ENCODE measurements around the gene GLG1. TPM values are rescaled to one million over a fixed set of nuclear protein-coding genes. Genes with fewer than 3 reads are reported as not detected.
A peak's percentile ranks its signal among the peaks of the same experiment; 100 is the strongest.

Gene GLG1
- total RNA-seq, 6 donors from 2014 or later = 88.3 to 149 (median 110) TPM

- H3K36me3 ChIP-seq = no peaks in the 10 kb centered on the region
- H3K9me3 ChIP-seq = no peaks in the 10 kb centered on the region
- peak overlapping the region; percentile 39 to 91 (median 81) for H3K4me3 ChIP-seq
- H3K27ac ChIP-seq = peak overlapping the region; percentile 93 to 97 (median 96)
- no peak for TF ChIP-seq POLR2AphosphoS5 (IDR thresholded peaks at IDR 0.05)
- no peak for TF ChIP-seq EP300 (IDR thresholded peaks at IDR 0.05)
- no peak for TF ChIP-seq POLR2A (IDR thresholded peaks at IDR 0.05)
- TF ChIP-seq, protein P1, sequence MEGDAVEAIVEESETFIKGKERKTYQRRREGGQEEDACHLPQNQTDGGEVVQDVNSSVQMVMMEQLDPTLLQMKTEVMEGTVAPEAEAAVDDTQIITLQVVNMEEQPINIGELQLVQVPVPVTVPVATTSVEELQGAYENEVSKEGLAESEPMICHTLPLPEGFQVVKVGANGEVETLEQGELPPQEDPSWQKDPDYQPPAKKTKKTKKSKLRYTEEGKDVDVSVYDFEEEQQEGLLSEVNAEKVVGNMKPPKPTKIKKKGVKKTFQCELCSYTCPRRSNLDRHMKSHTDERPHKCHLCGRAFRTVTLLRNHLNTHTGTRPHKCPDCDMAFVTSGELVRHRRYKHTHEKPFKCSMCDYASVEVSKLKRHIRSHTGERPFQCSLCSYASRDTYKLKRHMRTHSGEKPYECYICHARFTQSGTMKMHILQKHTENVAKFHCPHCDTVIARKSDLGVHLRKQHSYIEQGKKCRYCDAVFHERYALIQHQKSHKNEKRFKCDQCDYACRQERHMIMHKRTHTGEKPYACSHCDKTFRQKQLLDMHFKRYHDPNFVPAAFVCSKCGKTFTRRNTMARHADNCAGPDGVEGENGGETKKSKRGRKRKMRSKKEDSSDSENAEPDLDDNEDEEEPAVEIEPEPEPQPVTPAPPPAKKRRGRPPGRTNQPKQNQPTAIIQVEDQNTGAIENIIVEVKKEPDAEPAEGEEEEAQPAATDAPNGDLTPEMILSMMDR (IDR thresholded peaks at IDR 0.05) = no peak
- H3K27me3 ChIP-seq = no peaks in the 10 kb centered on the region
- ATAC-seq (ENCODE audit: low FRiP score in 2 of 2) = no peak
- no peak for DNase-seq
- peaks cover 15 to 41% (median 23%) of the 10 kb centered on the region in 4 donors for H3K4me1 ChIP-seq
- 22 to 23% methylated on average over 14 of the region's 14 CpGs for WGBS, 2 donors
Measured at GRCh38 chr16:74607310-74607961, 522 bp upstream of the GLG1 start.

- Histone ChIP-seq H3K4me1 (peaks cover 15 to 55% (median 30%) of the 10 kb centered on the region in 4 donors), H3K9me3 (no peaks in the 10 kb centered on the region), H3K27ac (peak overlapping the region; percentile 93 to 97 (median 96)), H3K27me3 (no peaks in the 10 kb centered on the region), H3K4me3 (peak overlapping the region; percentile 76 to 99 (median 88)), H3K36me3 (no peaks in the 10 kb centered on the region)
- DNase-seq = no peak
- 3 to 4% methylated on average over 17 of the region's 17 CpGs for WGBS, 2 donors
- TF ChIP-seq POLR2AphosphoS5 (IDR thresholded peaks at IDR 0.05) = no peak
- no peak for TF ChIP-seq POLR2A (IDR thresholded peaks at IDR 0.05)
- TF ChIP-seq, protein P1 (IDR thresholded peaks at IDR 0.05) = no peak
- TF ChIP-seq EP300 (IDR thresholded peaks at IDR 0.05) = no peak
- ATAC-seq (ENCODE audit: low FRiP score in 2 of 2) = no peak
Measured at GRCh38 chr16:74605746-74606520, 981 bp downstream of the GLG1 start.

DNA sequence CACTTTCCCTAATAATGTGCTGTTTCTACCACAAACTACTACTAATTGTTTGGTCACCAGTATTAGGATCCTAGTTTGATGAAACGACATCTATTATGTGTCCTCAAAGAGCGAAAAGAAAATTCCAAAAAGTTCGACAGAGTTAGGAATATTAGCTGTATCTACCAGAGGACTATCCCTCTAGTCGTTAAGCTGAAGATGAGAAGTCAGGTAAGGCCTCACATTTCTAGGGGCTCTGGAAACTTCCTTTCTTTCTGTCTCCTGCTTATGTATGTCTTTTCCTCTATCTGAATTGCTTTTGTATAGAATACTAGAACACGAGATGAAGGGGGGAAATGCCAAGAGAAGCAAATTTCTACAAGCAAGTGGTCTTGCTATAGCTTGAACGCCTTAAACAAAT lies 1.6 kb downstream of the GLG1 start:
- no peaks in the 10 kb centered on the region for H3K27me3 ChIP-seq
- peak overlapping the region in 3 of 4 donors; percentile 76 to 91 (median 86) for H3K4me3 ChIP-seq
- no peaks in the 10 kb centered on the region for H3K9me3 ChIP-seq
- no peak for DNase-seq
- peaks cover 15 to 57% (median 32%) of the 10 kb centered on the region in 4 donors for H3K4me1 ChIP-seq
- ATAC-seq (ENCODE audit: low FRiP score in 2 of 2) = no peak
- TF ChIP-seq POLR2A (IDR thresholded peaks at IDR 0.05) = no peak
- no peak for TF ChIP-seq EP300 (IDR thresholded peaks at IDR 0.05)
- TF ChIP-seq, protein P1 (IDR thresholded peaks at IDR 0.05) = no peak
- no peak for TF ChIP-seq POLR2AphosphoS5 (IDR thresholded peaks at IDR 0.05)
- H3K27ac ChIP-seq = peak overlapping the region in 1 of 4 donors; percentile 95
- 50 to 53% methylated on average over 6 of the region's 6 CpGs for WGBS, 2 donors
- H3K36me3 ChIP-seq = no peaks in the 10 kb centered on the region

DNA sequence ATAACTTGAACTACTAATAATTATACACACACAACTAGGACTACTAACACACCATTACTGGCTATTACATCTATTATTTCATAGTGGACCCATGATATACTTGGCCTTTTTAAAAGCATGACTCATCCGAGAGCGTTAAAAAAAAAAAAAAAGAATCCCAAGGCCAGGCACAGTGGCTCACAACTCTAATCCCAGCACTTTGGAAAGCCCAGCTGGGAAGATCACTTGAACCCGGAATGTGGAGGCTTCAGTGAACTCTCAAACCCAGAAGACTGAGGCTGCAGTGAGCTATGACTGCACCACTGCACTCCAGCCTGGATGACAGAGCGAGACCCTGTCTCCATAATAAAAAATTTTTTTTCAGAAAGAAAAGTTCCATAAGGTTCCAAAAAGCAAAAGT lies 3.1 kb downstream of the GLG1 start:
- DNase-seq (no peak), ATAC-seq (ENCODE audit: low FRiP score in 2 of 2) (no peak)
- Histone ChIP-seq H3K4me1 (peaks cover 15 to 57% (median 32%) of the 10 kb centered on the region in 4 donors), H3K27me3 (no peaks in the 10 kb centered on the region), H3K9me3 (no peaks in the 10 kb centered on the region), H3K4me3 (no peak overlapping the region), H3K36me3 (no peaks in the 10 kb centered on the region), H3K27ac (no peak overlapping the region)
- WGBS, 2 donors = 68 to 84% methylated on average over 4 of the region's 4 CpGs
- no peak for TF ChIP-seq POLR2AphosphoS5 (IDR thresholded peaks at IDR 0.05)
- TF ChIP-seq EP300 (IDR thresholded peaks at IDR 0.05) = no peak
- no peak for TF ChIP-seq POLR2A (IDR thresholded peaks at IDR 0.05)
- TF ChIP-seq, protein P1 (IDR thresholded peaks at IDR 0.05) = no peak
